Ishikawa (cell line): ENCODE data around the gene MAD1L1.

ENCODE experiments used
- CEBPB ChIP-seq: IDR thresholded peaks from 2 replicates; pipeline ENCODE4 v1.6.1; 2012
- CREB1 ChIP-seq: IDR thresholded peaks from 2 replicates; pipeline ENCODE4 v1.6.1; 2012; ENCODE audit warnings: low read depth
- EGR1 ChIP-seq: IDR thresholded peaks from 2 replicates; pipeline ENCODE4 v1.6.1; 2012
- EP300 ChIP-seq: IDR thresholded peaks from 2 replicates; pipeline ENCODE4 v1.6.1; 2012; ENCODE audit warnings: borderline replicate concordance
- FOXM1 ChIP-seq: IDR thresholded peaks from 2 replicates; pipeline ENCODE4 v1.6.1; 2012; ENCODE audit warnings: low read depth, borderline replicate concordance
- NFIC ChIP-seq: IDR thresholded peaks from 2 replicates; pipeline ENCODE4 v1.6.1; 2012
- RAD21 ChIP-seq: IDR thresholded peaks from 2 replicates; pipeline ENCODE4 v1.6.1; 2012; ENCODE audit warnings: low read depth
- TAF1 ChIP-seq: IDR thresholded peaks from 2 replicates; pipeline ENCODE4 v1.6.1; 2012; ENCODE audit warnings: low read depth, mild to moderate bottlenecking
- TCF12 ChIP-seq: IDR thresholded peaks from 2 replicates; pipeline ENCODE4 v1.6.1; 2012; ENCODE audit warnings: low read depth
- TEAD4 ChIP-seq: IDR thresholded peaks from 2 replicates; pipeline ENCODE4 v1.6.1; 2012
- YY1 ChIP-seq: IDR thresholded peaks from 2 replicates; pipeline ENCODE4 v1.6.1; 2012; ENCODE audit warnings: low read depth
- ZBTB7A ChIP-seq: IDR thresholded peaks from 2 replicates; pipeline ENCODE4 v1.6.1; 2012; ENCODE audit warnings: low read depth
- TF ChIP-seq, protein P1 (sequence below): IDR thresholded peaks from 2 replicates; pipeline ENCODE4 v1.6.1; 2012
- TF ChIP-seq, protein P2 (sequence below): IDR thresholded peaks from 2 replicates; pipeline ENCODE4 v1.6.1; 2012
- TF ChIP-seq, protein P3 (sequence below): IDR thresholded peaks from 2 replicates; pipeline ENCODE4 v1.6.1; 2012; ENCODE audit warnings: low read depth, mild to moderate bottlenecking

Gene MAD1L1

DNA sequence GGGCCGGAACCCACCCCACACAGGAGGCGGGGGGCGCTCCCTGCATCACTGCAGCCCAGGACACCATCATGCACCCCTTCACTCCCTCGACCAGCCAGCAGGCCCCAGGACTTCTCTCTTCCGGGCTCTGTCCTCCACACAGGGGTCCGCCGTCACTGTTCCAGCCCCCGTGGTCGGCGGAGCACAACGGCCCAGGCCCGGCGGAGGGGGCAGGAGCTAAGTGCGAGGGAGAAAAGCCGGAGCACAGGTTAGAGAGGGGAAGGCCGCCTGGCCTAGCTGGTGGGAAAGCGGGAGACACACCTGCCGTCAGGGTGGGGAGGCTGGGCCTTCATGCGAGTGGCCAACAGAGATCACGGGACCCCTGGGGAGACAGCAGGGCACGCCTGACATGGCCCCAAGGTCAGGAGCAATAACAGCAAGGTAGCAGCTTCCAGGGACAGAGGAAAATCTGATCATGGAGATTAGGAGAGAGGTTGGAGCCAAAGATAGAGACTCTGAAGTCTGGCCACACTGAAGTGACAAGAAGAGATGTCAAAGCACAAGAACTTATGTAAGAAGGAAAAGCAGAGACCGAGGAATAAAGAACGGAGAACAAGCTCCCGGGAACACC, 151.1 kb downstream of the MAD1L1 start:
- TF ChIP-seq NFIC (no peak), ZBTB7A (no peak)

DNA sequence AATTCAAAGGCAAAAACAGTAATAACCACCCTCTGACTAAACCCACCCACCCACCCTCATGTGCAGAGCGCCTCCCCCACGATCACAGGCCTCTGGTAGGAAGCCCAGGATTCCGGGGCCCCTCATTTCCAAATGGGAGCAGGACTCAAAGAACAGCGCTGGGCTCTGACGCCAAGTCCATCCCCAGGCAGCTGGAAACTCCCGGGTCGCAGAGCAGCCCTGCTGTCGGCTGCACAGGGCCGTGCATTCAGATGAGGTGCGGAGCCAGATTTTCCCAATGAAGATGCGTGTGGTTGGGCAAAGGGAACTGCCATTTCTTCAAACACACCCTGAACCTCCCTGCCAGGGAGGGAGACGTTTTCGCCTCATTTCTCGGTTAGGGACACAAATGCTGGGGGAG, 152.3 kb downstream of the MAD1L1 start:
- no peak for TF ChIP-seq TCF12
- no peak for TF ChIP-seq EP300
- TF ChIP-seq CEBPB = no peak
- TF ChIP-seq, protein P1, sequence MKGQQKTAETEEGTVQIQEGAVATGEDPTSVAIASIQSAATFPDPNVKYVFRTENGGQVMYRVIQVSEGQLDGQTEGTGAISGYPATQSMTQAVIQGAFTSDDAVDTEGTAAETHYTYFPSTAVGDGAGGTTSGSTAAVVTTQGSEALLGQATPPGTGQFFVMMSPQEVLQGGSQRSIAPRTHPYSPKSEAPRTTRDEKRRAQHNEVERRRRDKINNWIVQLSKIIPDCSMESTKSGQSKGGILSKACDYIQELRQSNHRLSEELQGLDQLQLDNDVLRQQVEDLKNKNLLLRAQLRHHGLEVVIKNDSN = no peak
- no peak for TF ChIP-seq FOXM1
- TF ChIP-seq TEAD4 = no peak
- no peak for TF ChIP-seq NFIC
- no peak for TF ChIP-seq YY1

DNA sequence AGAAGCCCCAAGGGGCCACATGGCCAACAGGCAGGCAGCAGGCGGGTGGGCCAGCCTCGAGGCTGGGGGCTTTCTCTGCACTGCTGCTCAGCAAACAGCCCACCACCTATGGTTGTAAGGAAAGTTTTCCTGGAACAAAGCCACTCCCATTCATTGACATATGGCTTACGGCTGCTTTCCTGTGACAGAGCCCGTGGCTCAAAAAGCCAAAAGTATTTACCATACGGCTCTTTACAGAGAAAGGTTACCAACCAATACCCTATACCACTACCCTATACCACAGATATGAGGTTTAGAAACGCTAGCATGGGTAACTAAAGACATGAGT, 152.7 kb downstream of the MAD1L1 start:
- TF ChIP-seq EP300 (no peak), CREB1 (no peak), TCF12 (no peak), NFIC (no peak), CEBPB (no peak), EGR1 (no peak), RAD21 (no peak), FOXM1 (no peak), TAF1 (no peak), YY1 (no peak), ZBTB7A (no peak), TEAD4 (no peak)
- TF ChIP-seq, protein P2, sequence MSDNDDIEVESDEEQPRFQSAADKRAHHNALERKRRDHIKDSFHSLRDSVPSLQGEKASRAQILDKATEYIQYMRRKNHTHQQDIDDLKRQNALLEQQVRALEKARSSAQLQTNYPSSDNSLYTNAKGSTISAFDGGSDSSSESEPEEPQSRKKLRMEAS = no peak
- TF ChIP-seq, protein P1 = no peak
- TF ChIP-seq, protein P3, sequence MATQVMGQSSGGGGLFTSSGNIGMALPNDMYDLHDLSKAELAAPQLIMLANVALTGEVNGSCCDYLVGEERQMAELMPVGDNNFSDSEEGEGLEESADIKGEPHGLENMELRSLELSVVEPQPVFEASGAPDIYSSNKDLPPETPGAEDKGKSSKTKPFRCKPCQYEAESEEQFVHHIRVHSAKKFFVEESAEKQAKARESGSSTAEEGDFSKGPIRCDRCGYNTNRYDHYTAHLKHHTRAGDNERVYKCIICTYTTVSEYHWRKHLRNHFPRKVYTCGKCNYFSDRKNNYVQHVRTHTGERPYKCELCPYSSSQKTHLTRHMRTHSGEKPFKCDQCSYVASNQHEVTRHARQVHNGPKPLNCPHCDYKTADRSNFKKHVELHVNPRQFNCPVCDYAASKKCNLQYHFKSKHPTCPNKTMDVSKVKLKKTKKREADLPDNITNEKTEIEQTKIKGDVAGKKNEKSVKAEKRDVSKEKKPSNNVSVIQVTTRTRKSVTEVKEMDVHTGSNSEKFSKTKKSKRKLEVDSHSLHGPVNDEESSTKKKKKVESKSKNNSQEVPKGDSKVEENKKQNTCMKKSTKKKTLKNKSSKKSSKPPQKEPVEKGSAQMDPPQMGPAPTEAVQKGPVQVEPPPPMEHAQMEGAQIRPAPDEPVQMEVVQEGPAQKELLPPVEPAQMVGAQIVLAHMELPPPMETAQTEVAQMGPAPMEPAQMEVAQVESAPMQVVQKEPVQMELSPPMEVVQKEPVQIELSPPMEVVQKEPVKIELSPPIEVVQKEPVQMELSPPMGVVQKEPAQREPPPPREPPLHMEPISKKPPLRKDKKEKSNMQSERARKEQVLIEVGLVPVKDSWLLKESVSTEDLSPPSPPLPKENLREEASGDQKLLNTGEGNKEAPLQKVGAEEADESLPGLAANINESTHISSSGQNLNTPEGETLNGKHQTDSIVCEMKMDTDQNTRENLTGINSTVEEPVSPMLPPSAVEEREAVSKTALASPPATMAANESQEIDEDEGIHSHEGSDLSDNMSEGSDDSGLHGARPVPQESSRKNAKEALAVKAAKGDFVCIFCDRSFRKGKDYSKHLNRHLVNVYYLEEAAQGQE = no peak

DNA sequence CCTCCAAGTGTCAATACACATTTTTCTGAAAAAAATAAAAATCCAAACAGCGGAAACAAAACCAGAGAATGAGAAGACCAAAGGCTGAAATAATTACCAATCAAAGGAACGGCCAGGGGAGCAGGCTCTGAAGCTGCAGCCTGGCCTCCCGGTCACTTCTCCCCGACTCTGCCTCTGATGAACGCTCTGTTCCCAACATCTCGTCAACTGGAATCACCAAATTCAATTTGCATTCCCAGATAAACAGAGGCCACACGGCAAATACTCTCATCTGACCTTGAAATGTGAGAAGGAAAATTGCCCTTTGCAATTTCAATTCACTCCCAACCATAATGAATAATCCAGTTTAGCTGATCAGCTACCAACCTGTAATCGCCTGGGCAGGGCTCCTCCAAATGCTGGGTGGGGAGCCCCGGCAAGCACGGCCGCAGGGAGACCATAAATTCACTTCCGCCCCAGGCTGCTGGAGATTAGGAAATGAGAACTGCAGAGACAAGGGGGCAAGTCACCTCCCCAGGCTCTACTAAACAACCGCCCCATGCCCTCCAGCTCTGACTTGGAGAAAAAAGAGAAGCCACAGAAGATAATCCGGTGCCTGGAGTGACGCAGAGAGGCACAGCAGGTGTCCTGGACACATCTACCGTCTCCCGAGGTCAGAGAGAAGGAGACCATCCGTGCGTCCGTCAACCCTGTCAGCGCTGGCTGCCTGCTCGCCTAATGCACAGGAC, 153.2 kb downstream of the MAD1L1 start:
- TF ChIP-seq NFIC (no peak), ZBTB7A (no peak), CREB1 (no peak)

DNA sequence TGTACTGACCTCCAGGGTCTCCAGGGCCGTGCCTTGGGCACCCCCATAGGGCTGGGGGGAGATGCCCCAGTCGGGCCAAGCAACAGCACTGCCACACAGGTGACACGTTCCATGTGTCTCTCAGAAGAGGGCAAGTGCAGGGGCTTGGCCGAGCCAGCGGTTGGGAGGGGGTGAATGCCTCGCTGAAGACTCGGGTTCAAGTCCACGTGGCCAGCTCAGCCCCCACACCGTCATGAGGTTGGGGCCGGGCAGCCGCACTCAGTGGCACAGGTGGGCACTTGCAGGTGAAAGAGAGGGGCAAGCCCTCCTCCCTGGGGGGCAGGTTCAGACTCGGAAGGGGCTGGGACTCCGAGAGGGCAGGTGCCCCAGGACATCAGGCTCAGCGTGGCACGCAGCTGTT, 153.8 kb downstream of the MAD1L1 start:
- TF ChIP-seq, protein P3 = no peak
- TF ChIP-seq FOXM1 (no peak), TEAD4 (no peak), RAD21 (no peak), TCF12 (no peak)
- TF ChIP-seq, protein P1 = no peak

DNA sequence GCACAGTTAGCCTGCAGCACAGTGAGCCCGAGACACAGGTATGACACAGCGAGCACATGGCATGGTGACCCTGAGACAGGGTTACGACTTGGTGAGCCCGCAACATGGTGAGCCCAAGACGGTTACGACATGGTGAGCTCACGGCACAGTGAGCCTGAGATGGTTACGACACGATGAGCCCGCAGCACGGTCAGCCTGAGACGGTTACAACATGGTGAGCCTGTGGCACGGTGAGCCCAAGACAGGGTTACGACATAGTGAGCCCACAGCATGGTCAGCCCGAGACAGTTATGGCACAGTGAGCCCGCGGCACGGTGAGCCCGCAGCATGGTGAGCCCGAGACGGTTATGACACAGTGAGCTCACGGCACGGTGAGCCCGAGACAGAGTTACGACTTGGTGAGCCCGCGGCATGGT, 156.1 kb downstream of the MAD1L1 start:
- TF ChIP-seq RAD21 (no peak), EP300 (no peak), FOXM1 (no peak), YY1 (no peak), TEAD4 (no peak), TCF12 (no peak), NFIC (no peak), TAF1 (no peak), ZBTB7A (no peak), CREB1 (no peak), EGR1 (no peak), CEBPB (no peak)
- TF ChIP-seq, protein P2 = no peak
- TF ChIP-seq, protein P3 = no peak
- TF ChIP-seq, protein P1 = no peak
